Measurements from ENCODE around the gene LEP. TPM values are rescaled to one million over a fixed set of nuclear protein-coding genes. Genes with fewer than 3 reads are reported as not detected.

LEP gene
- total RNA-seq, 1 experiment from 2014 or later: not detected

DNA sequence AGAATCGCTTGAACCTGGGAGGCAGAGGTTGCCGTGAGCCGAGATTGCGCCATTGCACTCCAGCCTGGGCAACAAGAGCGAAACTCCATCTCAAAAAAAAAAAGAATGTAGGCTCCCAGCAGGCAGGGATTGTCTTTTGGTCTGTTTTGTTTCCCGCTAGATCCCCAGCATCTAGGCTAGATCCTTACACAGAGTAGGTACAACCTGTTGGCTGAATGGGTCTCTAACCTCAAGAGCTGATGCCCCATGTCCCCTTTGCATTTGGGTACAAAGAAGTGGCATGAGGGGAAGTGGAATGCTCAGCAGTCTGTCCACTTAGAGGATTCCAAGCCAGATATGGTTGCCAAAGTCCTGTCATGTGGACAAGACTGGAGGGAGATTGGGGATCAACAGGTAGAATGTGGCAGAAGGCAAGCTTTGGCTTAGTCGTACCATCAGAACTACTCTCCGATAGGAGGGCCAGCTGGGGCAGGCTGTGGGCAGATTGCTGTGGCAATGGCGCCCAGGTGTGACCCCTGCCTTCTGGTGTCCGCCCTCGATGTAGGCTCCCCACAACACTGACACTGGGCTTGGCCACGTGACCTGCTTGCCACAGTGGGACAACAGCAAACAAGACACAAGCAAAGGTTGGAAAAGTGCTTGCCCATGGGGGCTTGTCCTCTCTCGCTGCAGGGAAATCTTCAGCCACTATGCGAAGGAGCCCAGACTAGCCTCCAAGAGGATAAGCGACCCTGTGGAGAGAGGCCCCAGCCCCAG, 21.4 kb downstream of the LEP start:
- Histone ChIP-seq H3K4me2 (ENCODE audit: insufficient read depth, insufficient read length, low read length) (no peak overlapping the region), H3K14ac (ENCODE audit: insufficient read depth, low read length) (no peak overlapping the region), H2BK12ac (ENCODE audit: insufficient read length, low read depth, low read length) (no peak overlapping the region), H3T11ph (ENCODE audit: low read length) (no peak overlapping the region), H2BK20ac (ENCODE audit: low read depth, low read length, poor library complexity, severe bottlenecking) (no peak overlapping the region), H2BK15ac (ENCODE audit: low read depth, low read length) (no peak overlapping the region), H3K4ac (ENCODE audit: low read depth, low read length) (no peak overlapping the region), H3K56ac (ENCODE audit: insufficient read length, low read depth, low read length) (no peak overlapping the region), H2BK120ac (ENCODE audit: low read depth, low read length, poor library complexity, severe bottlenecking) (no peak overlapping the region), H3K9me3 (ENCODE audit: control insufficient read depth, low read depth, low read length) (no peaks in the 10 kb centered on the region), H3K79me2 (ENCODE audit: insufficient read depth, low read length) (no peaks in the 10 kb centered on the region), H3K23ac (ENCODE audit: insufficient read length, low read depth, low read length) (no peak overlapping the region), H3K9ac (ENCODE audit: extremely low read depth, insufficient read length, low read length) (no peak overlapping the region), H4K20me1 (ENCODE audit: control insufficient read depth, insufficient read depth, insufficient read length) (no peaks in the 10 kb centered on the region), H3K79me1 (ENCODE audit: insufficient read depth, low read depth, low read length, poor library complexity, severe bottlenecking) (no peaks in the 10 kb centered on the region), H2BK5ac (ENCODE audit: insufficient read length, low read length) (no peak overlapping the region), H3K27me3 (ENCODE audit: insufficient read depth, low read length) (no peaks in the 10 kb centered on the region), H3K27ac (ENCODE audit: insufficient read length, low read depth, low read length) (no peak overlapping the region), H3K23me2 (ENCODE audit: insufficient read length, low read depth, low read length, poor library complexity, severe bottlenecking) (no peaks in the 10 kb centered on the region), H2AK5ac (ENCODE audit: insufficient read length, low read length) (no peak overlapping the region), H3K18ac (ENCODE audit: insufficient read length, low read depth, low read length) (no peak overlapping the region), H4K5ac (ENCODE audit: insufficient read length, low read depth, low read length) (no peak overlapping the region), H2AFZ (ENCODE audit: low read length) (no peak overlapping the region), H3K4me1 (ENCODE audit: insufficient read depth, low read length) (peaks cover 6% of the 10 kb centered on the region; the same call in 1 of the 2 replicates), H4K91ac (ENCODE audit: insufficient read length, low read depth, low read length) (no peak overlapping the region), H4K8ac (replicated peaks; ENCODE audit: insufficient read length, low read depth, low read length) (no peak overlapping the region)
- DNase-seq: no peak
- TF ChIP-seq CTCF (conservative IDR thresholded peaks at IDR 0.05): no peak
- Mint-ChIP-seq H3K27me3 (ENCODE audit: low read depth) (peaks cover 4% of the 10 kb centered on the region; the same call in 1 of the 2 replicates), H3K4me1 (peaks cover 56 to 70% of the 10 kb centered on the region in 2 experiments), H3K36me3 (ENCODE audit: insufficient read depth in 1 of 3, low read depth in 3 of 3) (peaks cover 0 to 9% (median 3%) of the 10 kb centered on the region in 3 experiments; a peak in 3 of 7 replicates), H3K9me3 (no peaks in the 10 kb centered on the region; a peak in 1 of 5 replicates), H3K4me3 (no peak overlapping the region; a peak in 1 of 5 replicates), H3K27ac (no peak overlapping the region)
- WGBS (ENCODE audit: extremely low coverage, insufficient read length, low lambda C conversion rate): no CpG with 5 or more reads among the region's 15 CpGs

All from H9 (cell line).